Embryonic facial prominence (tissue), 1 donor: ENCODE data around the gene CCDC127.
"Not testable (repeated sequence)": the region's sequence is repeated elsewhere in the genome, so short reads cannot be mapped to it uniquely, and the experiment has no call there.

Experiments used
- DNase-seq: peaks from one replicate; pipeline ENCODE4 v3.0.0-alpha.2; 2016; ENCODE audit errors: extremely low spot score

CCDC127 gene

GRCh38 chr5:217494-218456 is at the start of gene CCDC127, which contains the start of gene SDHA:
TSS of gene CCDC127 (minus strand) at chr5:218153. CDS start at chr5:216849, 1,304 bp downstream.
TSS of gene SDHA (plus strand) at chr5:218320. CDS start at chr5:218356, 36 bp downstream.
- peak; percentile 81 for DNase-seq

GRCh38 chr5:267716-268115 is 49.8 kb upstream of the CCDC127 start:
- DNase-seq, result no peak

GRCh38 chr5:266311-267026 is 48.5 kb upstream of the CCDC127 start:
- DNase-seq, result not testable (repeated sequence)

- DNase-seq, result no peak
Measured at GRCh38 chr5:264338-264737, 46.4 kb upstream of the CCDC127 start.

GRCh38 chr5:263275-263974 is 45.5 kb upstream of the CCDC127 start:
- DNase-seq, result not testable (repeated sequence)

GRCh38 chr5:257148-257547 is 39.2 kb upstream of the CCDC127 start:
- no peak for DNase-seq

- not testable (repeated sequence) for DNase-seq
Measured at GRCh38 chr5:256347-256746, 38.4 kb upstream of the CCDC127 start.

GRCh38 chr5:255116-255515 is 37.2 kb upstream of the CCDC127 start:
- DNase-seq, result not testable (repeated sequence)

- not testable (repeated sequence) for DNase-seq
Measured at GRCh38 chr5:254322-254721, 36.4 kb upstream of the CCDC127 start.

GRCh38 chr5:252546-252945 is 34.6 kb upstream of the CCDC127 start:
- no peak for DNase-seq

GRCh38 chr5:251975-252374 is 34.0 kb upstream of the CCDC127 start:
- DNase-seq, result not testable (repeated sequence)

- not testable (repeated sequence) for DNase-seq
Measured at GRCh38 chr5:251538-251937, 33.6 kb upstream of the CCDC127 start.

- DNase-seq, result not testable (repeated sequence)
Measured at GRCh38 chr5:251016-251415, 33.1 kb upstream of the CCDC127 start.

GRCh38 chr5:250396-250795 is 32.4 kb upstream of the CCDC127 start:
- DNase-seq, result not testable (repeated sequence)

- not testable (repeated sequence) for DNase-seq
Measured at GRCh38 chr5:245717-246116, 27.8 kb upstream of the CCDC127 start.

- DNase-seq, result not testable (repeated sequence)
Measured at GRCh38 chr5:243683-244367, 25.9 kb upstream of the CCDC127 start.

- not testable (repeated sequence) for DNase-seq
Measured at GRCh38 chr5:241045-241669, 23.2 kb upstream of the CCDC127 start.

- not testable (repeated sequence) for DNase-seq
Measured at GRCh38 chr5:240550-240949, 22.6 kb upstream of the CCDC127 start.

GRCh38 chr5:237931-238330 is 20.0 kb upstream of the CCDC127 start:
- not testable (repeated sequence) for DNase-seq

- DNase-seq, result not testable (repeated sequence)
Measured at GRCh38 chr5:235527-235926, 17.6 kb upstream of the CCDC127 start.

GRCh38 chr5:234450-234849 is 16.5 kb upstream of the CCDC127 start:
- no peak for DNase-seq
